OCI-LY1 (cell line): ENCODE data around the gene ALDH1L1.

Experiments used
- CTCF ChIP-seq: fragments of 200-600 bp; sonication (generic), shearing (Covaris generic); IDR thresholded peaks from 2 replicates; pipeline ENCODE4 v1.5.1; 2017; ENCODE audit warnings: mild to moderate bottlenecking, antibody characterized with exemption, low read length, moderate library complexity, mixed read lengths
- EZH2 ChIP-seq: fragments of 200-600 bp; sonication (generic), shearing (Covaris generic); IDR thresholded peaks from 2 replicates; pipeline ENCODE4 v1.8.0; 2017; ENCODE audit warnings: borderline replicate concordance, mixed run types, mild to moderate bottlenecking, antibody characterized with exemption, low read length, moderate library complexity, mixed read lengths

GRCh38 chr3:126202680-126203079 lies 22.3 kb upstream of the ALDH1L1 start:
- TF ChIP-seq CTCF (no peak), EZH2 (no peak)
